Measurements from ENCODE around the gene SEC24B. TPM values are rescaled to one million over a fixed set of nuclear protein-coding genes. Genes with fewer than 3 reads are reported as not detected.
A peak's percentile ranks its signal among the peaks of the same experiment; 100 is the strongest.

Gene SEC24B
- total RNA-seq, 1 donor from 2014 or later, result 32.7 TPM

DNA sequence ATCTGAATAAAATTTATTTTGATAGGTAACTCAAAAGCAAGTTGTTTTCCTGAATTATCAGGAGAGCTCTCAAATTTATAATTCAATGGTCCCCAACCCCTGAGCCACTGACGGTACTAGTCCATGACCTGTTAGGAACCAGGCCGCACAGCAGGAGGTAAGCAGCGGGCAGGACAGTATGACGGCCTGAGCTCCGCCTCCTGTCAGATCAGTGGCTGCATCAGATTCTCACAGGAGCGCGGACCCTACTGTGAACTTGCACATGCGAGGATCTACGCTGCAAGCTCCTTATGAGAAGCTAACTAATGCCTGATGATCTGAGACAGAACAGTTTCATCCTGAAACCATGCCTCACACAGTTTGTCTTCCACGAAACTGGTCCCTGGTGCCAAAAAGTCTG lies 37.9 kb upstream of the SEC24B start:
- no peak overlapping the region for H3K27ac Mint-ChIP-seq (ENCODE audit: unreplicated experiment)
- TF ChIP-seq, protein P1, sequence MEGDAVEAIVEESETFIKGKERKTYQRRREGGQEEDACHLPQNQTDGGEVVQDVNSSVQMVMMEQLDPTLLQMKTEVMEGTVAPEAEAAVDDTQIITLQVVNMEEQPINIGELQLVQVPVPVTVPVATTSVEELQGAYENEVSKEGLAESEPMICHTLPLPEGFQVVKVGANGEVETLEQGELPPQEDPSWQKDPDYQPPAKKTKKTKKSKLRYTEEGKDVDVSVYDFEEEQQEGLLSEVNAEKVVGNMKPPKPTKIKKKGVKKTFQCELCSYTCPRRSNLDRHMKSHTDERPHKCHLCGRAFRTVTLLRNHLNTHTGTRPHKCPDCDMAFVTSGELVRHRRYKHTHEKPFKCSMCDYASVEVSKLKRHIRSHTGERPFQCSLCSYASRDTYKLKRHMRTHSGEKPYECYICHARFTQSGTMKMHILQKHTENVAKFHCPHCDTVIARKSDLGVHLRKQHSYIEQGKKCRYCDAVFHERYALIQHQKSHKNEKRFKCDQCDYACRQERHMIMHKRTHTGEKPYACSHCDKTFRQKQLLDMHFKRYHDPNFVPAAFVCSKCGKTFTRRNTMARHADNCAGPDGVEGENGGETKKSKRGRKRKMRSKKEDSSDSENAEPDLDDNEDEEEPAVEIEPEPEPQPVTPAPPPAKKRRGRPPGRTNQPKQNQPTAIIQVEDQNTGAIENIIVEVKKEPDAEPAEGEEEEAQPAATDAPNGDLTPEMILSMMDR (IDR thresholded peaks at IDR 0.05), result no peak
- no peak for DNase-seq (ENCODE audit: low spot score)
- H3K4me3 Mint-ChIP-seq (ENCODE audit: unreplicated experiment), result no peak overlapping the region
- H3K36me3 Mint-ChIP-seq (ENCODE audit: low read depth), result no peaks in the 10 kb centered on the region
- H3K4me1 Mint-ChIP-seq (ENCODE audit: low read depth), result no peaks in the 10 kb centered on the region
- no peaks in the 10 kb centered on the region for H3K9me3 Mint-ChIP-seq (ENCODE audit: low read depth)
- H3K27me3 Mint-ChIP-seq (ENCODE audit: low read depth), result no peaks in the 10 kb centered on the region

DNA sequence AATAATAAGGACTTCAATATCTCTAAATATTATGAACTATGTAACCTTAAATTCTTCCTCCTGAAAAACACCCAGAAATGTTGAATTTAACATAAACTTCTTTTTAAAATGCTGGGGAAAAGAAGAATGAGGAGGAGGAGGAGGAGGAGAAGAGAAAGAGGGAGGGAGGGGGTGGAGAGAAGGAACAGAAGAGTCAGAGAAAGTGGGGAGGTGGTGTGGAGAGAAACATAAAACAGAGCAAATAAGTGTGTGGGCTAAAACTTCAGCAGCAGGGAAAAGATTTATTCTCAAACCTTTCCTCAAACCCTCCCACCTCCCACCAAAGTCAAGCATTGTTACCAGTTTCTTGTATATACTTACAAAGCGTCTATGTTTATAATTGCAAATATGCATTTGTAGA lies 34.7 kb upstream of the SEC24B start:
- Mint-ChIP-seq H3K9me3 (ENCODE audit: low read depth) (no peaks in the 10 kb centered on the region), H3K27ac (ENCODE audit: unreplicated experiment) (no peak overlapping the region), H3K36me3 (ENCODE audit: low read depth) (no peaks in the 10 kb centered on the region), H3K4me1 (ENCODE audit: low read depth) (no peaks in the 10 kb centered on the region), H3K4me3 (ENCODE audit: unreplicated experiment) (no peak overlapping the region), H3K27me3 (ENCODE audit: low read depth) (no peaks in the 10 kb centered on the region)
- no peak for DNase-seq (ENCODE audit: low spot score)
- TF ChIP-seq, protein P1 (IDR thresholded peaks at IDR 0.05), result no peak

DNA sequence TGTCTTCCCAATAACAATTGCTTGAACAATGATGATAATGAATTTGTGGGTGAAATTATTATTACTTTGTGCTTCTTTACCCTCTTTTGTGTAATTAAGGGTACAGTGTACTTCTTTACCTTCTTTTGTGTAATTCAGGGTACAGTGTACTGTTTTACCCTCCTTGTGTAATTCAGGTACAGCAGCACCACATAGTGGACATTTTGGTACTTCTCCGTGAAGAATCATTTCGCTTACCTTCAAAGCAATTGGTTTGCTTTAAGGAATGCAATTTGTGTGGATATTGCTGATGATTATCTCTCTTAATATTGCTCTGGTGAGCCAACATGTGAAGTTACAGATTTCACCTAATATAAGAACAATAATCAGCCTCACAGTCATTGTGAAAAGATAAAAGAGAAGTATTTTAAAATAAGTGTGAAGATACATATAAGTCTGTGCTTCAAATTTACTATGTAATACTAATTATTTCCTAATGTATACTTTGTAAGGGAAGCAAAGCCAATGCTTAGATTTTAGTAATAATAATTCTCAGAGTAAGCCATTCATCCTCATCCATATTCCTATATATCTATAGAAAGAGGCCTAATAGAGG lies 27.2 kb upstream of the SEC24B start:
- Mint-ChIP-seq H3K36me3 (ENCODE audit: low read depth) (no peaks in the 10 kb centered on the region), H3K27me3 (ENCODE audit: low read depth) (no peaks in the 10 kb centered on the region), H3K4me1 (ENCODE audit: low read depth) (peaks cover 9% of the 10 kb centered on the region), H3K27ac (ENCODE audit: unreplicated experiment) (no peak overlapping the region), H3K9me3 (ENCODE audit: low read depth) (no peaks in the 10 kb centered on the region), H3K4me3 (ENCODE audit: unreplicated experiment) (no peak overlapping the region)
- DNase-seq (ENCODE audit: low spot score), result no peak
- TF ChIP-seq, protein P1 (IDR thresholded peaks at IDR 0.05), result peak; percentile 98

DNA sequence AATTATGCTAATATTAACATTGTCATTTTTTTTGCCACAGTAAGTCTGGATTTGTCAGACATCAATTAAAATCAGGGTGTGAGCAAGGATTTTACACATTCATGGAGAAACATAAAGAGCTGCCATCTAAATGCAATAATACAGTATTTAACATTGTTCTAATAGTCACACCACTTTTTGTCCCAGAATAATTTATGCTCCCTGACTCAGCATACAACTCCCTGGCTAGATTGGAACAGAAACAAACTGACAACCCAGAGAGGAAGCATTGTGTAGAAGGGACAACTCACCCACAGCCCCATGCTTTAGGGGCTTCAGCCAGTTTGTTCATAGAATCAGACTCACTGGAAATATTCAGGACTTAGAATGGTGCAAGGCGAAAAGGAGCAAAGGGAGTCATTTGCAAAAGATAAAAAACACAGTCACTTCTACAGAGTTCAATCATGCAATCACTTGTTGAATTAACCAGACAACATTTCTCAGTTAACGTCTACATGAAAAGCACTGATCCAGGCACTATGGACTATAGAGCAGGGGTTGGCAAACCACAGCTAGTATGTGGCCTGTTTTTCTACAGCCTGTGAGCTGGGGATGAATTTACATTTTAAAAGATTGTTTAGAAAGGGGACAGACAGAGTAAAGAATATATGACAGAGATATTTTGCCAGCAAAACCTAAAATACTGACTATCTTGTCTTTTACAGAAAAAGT lies 26.4 kb upstream of the SEC24B start:
- H3K4me1 Mint-ChIP-seq (ENCODE audit: low read depth), result peaks cover 13% of the 10 kb centered on the region
- TF ChIP-seq, protein P1 (IDR thresholded peaks at IDR 0.05), result no peak
- H3K27me3 Mint-ChIP-seq (ENCODE audit: low read depth), result no peaks in the 10 kb centered on the region
- no peaks in the 10 kb centered on the region for H3K36me3 Mint-ChIP-seq (ENCODE audit: low read depth)
- DNase-seq (ENCODE audit: low spot score), result no peak
- no peaks in the 10 kb centered on the region for H3K9me3 Mint-ChIP-seq (ENCODE audit: low read depth)
- no peak overlapping the region for H3K27ac Mint-ChIP-seq (ENCODE audit: unreplicated experiment)
- no peak overlapping the region for H3K4me3 Mint-ChIP-seq (ENCODE audit: unreplicated experiment)

DNA sequence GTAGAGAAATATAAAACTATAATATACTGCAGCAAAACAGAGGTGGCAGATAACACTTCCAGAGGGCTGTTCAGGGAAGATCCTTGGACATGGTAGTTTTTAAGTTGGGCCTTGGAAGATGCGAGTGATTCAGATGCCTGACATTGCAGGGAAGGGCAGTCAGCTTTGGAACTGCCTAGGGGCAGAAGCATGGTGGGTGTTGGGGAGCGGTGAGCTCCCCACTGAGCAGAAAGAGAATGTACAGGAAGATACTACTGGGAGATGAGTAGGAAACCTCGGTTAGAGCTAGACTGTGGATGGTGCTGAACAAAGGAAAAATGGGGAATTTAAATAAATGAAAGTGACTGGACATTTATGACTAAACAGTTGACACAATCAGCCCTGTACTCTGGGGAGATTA lies 24.9 kb upstream of the SEC24B start:
- Mint-ChIP-seq H3K4me1 (ENCODE audit: low read depth) (peaks cover 13% of the 10 kb centered on the region), H3K9me3 (ENCODE audit: low read depth) (no peaks in the 10 kb centered on the region), H3K36me3 (ENCODE audit: low read depth) (no peaks in the 10 kb centered on the region), H3K27me3 (ENCODE audit: low read depth) (no peaks in the 10 kb centered on the region), H3K27ac (ENCODE audit: unreplicated experiment) (no peak overlapping the region), H3K4me3 (ENCODE audit: unreplicated experiment) (no peak overlapping the region)
- TF ChIP-seq, protein P1 (IDR thresholded peaks at IDR 0.05), result no peak
- DNase-seq (ENCODE audit: low spot score), result no peak

Measured in chondrocyte (in vitro differentiated cells).